HG03521 (cell line): Measurements from ENCODE around the gene PRUNE2.

Experiments used
- ATAC-seq: cut with Tn5 transposase; IDR thresholded peaks from one replicate; pipeline ENCODE4 v1.9.1; 2021; ENCODE audit warnings: mild to moderate bottlenecking, moderate library complexity; ENCODE audit not compliant: unreplicated experiment

Gene PRUNE2

DNA sequence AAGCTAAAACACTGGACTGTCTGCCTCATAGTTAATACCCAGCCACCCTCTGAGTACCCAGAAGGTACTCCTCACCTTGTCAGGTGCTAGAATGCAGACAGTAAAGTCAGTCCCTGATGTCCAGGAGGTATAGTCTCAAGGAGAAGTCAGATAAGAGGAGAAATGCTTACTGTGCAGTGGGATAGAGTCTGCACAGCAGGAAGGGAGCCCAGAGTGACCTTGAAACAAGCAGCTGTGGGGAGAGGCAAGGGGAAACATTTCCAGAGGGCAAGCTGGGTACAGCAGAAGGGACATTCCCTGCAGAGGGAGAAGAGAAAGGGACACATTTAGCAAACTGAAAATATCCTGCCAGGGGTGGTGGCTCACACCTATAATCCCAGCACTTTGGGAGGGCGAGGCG is 324.2 kb downstream of the PRUNE2 start:
- ATAC-seq = no peak

DNA sequence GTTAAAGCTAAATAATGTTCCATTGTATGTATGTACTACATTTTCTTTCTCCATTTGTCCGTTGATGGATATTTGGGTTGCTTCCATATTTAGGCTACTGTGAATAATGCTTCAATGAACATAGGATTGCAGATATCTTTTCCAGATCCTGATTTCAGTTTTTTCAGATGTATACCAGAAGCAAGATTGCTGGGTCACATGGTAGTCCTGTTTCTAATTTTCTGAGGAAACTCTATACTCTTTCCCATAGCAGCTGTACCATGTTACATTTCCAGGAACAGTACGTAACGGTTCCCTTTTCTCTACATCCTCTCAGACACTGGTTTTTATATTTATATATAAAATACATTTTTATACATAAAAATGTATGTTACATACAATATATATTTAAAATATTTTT is 325.1 kb downstream of the PRUNE2 start:
- ATAC-seq = no peak

GRCh38 chr9:76580188-76580587 is 325.7 kb downstream of the PRUNE2 start:
- ATAC-seq = no peak

- ATAC-seq = peak; percentile 69
These were observed 329.6 kb downstream of the PRUNE2 start for GRCh38 chr9:76576344-76576743.

DNA sequence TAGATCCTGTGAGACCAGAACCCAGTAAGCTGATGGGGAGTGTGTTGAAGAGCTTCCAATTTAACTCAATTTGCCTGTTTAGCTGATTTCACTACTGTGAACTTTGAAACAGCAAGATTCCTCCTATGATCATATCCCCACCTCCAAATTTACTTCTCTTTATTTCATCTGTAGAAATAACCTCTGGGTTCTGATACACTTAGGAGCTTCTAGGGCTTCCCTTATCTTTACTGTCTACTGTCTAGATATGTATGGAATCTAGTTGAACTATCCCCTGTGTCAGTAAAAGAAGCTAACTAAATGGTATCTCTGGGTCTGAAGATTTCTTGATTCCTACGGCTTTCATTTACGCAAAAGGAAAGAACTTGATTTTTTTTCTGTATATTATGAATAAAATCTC is 330.2 kb downstream of the PRUNE2 start:
- no peak for ATAC-seq

- no peak for ATAC-seq
These were observed 331.8 kb downstream of the PRUNE2 start for GRCh38 chr9:76573905-76574760.

DNA sequence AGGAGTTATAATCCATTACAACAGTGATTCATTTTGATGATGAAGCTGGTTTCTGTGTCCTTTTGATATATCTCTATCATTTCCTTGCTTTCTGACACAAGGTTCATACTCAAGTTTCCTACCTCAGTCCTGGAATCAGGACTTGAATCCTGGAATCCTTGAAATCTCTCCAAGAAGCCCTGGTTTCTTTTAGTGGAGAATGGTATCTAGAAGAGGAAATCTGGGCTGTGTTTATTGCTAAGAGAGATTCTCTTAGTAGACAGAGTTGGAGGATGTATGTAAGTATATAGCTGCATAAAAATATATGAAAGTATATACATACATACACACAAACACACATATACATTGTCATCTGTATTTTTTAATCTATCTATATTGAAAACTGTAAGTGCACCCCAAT is 332.5 kb downstream of the PRUNE2 start:
- no peak for ATAC-seq

- ATAC-seq = no peak
These were observed 333.8 kb downstream of the PRUNE2 start for GRCh38 chr9:76572151-76572550.

GRCh38 chr9:76571743-76572146 is 334.2 kb downstream of the PRUNE2 start:
- ATAC-seq = no peak

DNA sequence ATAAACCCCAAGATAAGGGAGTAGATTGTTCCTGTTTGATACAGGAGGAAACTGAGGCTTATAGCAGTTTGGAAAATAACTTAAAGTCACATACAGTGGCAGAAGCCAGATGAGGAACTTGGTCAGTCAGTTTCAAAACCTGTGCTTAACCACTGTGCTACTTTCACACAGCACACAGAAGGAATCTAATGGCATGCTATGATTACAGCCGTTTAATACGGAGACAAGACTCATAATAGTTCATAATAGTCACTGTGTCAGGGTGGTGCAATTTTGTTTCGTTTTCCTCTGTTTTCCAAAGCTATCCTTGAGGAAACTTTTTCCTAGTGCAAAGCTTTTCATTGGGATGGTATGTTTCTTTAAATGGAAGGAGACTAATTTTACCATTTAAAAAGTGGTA is 334.6 kb downstream of the PRUNE2 start:
- peak; percentile 81 for ATAC-seq

- no peak for ATAC-seq
These were observed 335.1 kb downstream of the PRUNE2 start for GRCh38 chr9:76570826-76571225.

- no peak for ATAC-seq
These were observed 338.8 kb downstream of the PRUNE2 start for GRCh38 chr9:76567086-76567485.

- ATAC-seq = no peak
These were observed 341.6 kb downstream of the PRUNE2 start for GRCh38 chr9:76564297-76564696.

DNA sequence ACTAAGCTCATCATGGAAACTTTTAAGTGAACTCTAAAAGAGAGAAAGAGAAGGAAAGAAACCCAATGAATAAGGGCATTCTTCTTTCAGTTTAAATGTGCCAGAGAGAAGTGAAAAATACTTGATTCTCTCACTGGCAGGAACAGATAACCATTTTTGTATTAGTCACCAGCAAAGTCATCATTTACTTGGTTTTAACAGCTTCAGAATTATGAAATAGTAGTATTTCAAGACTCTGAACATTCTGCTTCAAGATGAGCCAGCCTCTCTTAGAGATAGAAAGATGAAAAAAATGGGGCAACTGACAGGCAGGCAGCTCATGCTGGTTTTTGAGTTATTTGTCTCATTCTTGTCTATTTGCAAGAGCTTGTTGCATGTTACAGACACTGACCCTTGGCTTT is 343.4 kb downstream of the PRUNE2 start:
- ATAC-seq = peak; percentile 63

GRCh38 chr9:76561900-76562299 is 344.0 kb downstream of the PRUNE2 start:
- no peak for ATAC-seq
